Stomach (tissue), 4 donors: ENCODE measurements around the gene SORCS2.

Source experiments
- CTCF ChIP-seq, 7 experiments: fragments of 450-650 bp in 4 of 7; fragments of 200-600 bp in 3 of 7; sonication (generic) in 3 of 7; IDR thresholded peaks; one replicate each; pipeline ENCODE4 v1.5.1; 2016 to 2019; ENCODE audit warnings: antibody characterized with exemption in 7 of 7, control low read depth in 2 of 7, mild to moderate bottlenecking in 1 of 7
- EP300 ChIP-seq: sonication (generic); formaldehyde crosslinking; IDR thresholded peaks from one replicate; pipeline ENCODE4 v1.6.1; 2017; ENCODE audit warnings: antibody characterized with exemption
- POLR2A ChIP-seq, 4 donors: fragments of 450-650 bp; IDR thresholded peaks; one replicate each; pipeline ENCODE4 v1.6.1; 2016; ENCODE audit warnings: antibody characterized with exemption in 4 of 4, control low read depth in 2 of 4, mild to moderate bottlenecking in 1 of 4, moderate library complexity in 1 of 4

GRCh38 chr4:7366954-7367353 lies 174.6 kb downstream of the SORCS2 start:
- TF ChIP-seq CTCF (IDR thresholded peaks at IDR 0.05): no peak
- TF ChIP-seq POLR2A (IDR thresholded peaks at IDR 0.05): no peak
- no peak for TF ChIP-seq EP300
